Esophagus muscularis mucosa (tissue), 4 donors: Measurements from ENCODE around the gene EIF2B1. TPM values are rescaled to one million over a fixed set of nuclear protein-coding genes. Genes with fewer than 3 reads are reported as not detected.

Experiments used
- DNase-seq: peaks from one replicate; pipeline ENCODE4 v3.0.0-alpha.2; 2017; ENCODE audit errors: extremely low spot score
- H3K27ac ChIP-seq, 4 donors: fragments of 200-600 bp; sonication (generic); replicated peaks in 1 of 4; 1 replicate in 3 of 4; 2 replicates in 1 of 4; pipeline ENCODE4 v1.5.1; 2016 to 2019; ENCODE audit warnings: mild to moderate bottlenecking in 1 of 4
- H3K27me3 ChIP-seq, 4 donors: fragments of 200-600 bp; sonication (generic); one replicate each; pipeline versions ENCODE4 v1.5.1 to v1.6.0; 2016 to 2019
- H3K36me3 ChIP-seq, 4 donors: fragments of 200-600 bp; sonication (generic); one replicate each; pipeline ENCODE4 v1.5.1; 2016 to 2019
- H3K4me1 ChIP-seq, 4 donors: fragments of 200-600 bp; sonication (generic); one replicate each; pipeline ENCODE4 v1.5.1; 2016 to 2019
- H3K4me3 ChIP-seq, 4 donors: fragments of 200-600 bp; sonication (generic); 1 replicate in 2 of 4; 2 replicates in 2 of 4; pipeline ENCODE4 v1.5.1; 2016 to 2019; ENCODE audit warnings: mild to moderate bottlenecking in 4 of 4, moderate library complexity in 1 of 4
- H3K9me3 ChIP-seq, 4 donors: fragments of 200-600 bp; sonication (generic); 1 replicate in 3 of 4; 2 replicates in 1 of 4; pipeline ENCODE4 v1.5.1; 2016 to 2019
- CTCF ChIP-seq, 3 experiments: fragments of 200-600 bp in 2 of 3; fragments of 450-650 bp in 1 of 3; sonication (generic) in 2 of 3; IDR thresholded peaks; one replicate each; pipeline ENCODE4 v1.5.1; 2017 to 2019; ENCODE audit warnings: antibody characterized with exemption in 3 of 3, mild to moderate bottlenecking in 2 of 3, moderate library complexity in 1 of 3
- EP300 ChIP-seq: sonication (generic); formaldehyde crosslinking; IDR thresholded peaks from one replicate; pipeline ENCODE4 v1.6.1; 2017; ENCODE audit warnings: antibody characterized with exemption
- POLR2A ChIP-seq: fragments of 450-650 bp; IDR thresholded peaks from one replicate; pipeline ENCODE4 v1.6.1; 2017; ENCODE audit warnings: antibody characterized with exemption, moderate library complexity, mild to moderate bottlenecking, low read depth
- POLR2AphosphoS5 ChIP-seq, 2 donors: sonication (generic); formaldehyde crosslinking; IDR thresholded peaks; one replicate each; pipeline ENCODE4 v1.6.1; 2017; ENCODE audit warnings: antibody characterized with exemption in 2 of 2
- WGBS: methylation state at CpG from one replicate; pipeline ENCODE4 v1.1.5; 2018; 5-methylcytosine and 5-hydroxymethylcytosine counted together
- intact Hi-C: fragments of 100-400 bp; cut with DNase I; formaldehyde crosslinking; loops from one replicate; pipeline ENCODE4 v1.15.1; 2023
- total RNA-seq, 4 donors: library from RNA; depleted of rRNA; stranded (reverse); fragments of >200 nt; gene quantifications; one replicate each; pipeline versions ENCODE4 v1.1.0 to v1.2.1, GENCODE V29; 2016

EIF2B1 gene
- total RNA-seq, 4 donors from 2014 or later, result 73.7 to 117 (median 94.6) TPM

DNA sequence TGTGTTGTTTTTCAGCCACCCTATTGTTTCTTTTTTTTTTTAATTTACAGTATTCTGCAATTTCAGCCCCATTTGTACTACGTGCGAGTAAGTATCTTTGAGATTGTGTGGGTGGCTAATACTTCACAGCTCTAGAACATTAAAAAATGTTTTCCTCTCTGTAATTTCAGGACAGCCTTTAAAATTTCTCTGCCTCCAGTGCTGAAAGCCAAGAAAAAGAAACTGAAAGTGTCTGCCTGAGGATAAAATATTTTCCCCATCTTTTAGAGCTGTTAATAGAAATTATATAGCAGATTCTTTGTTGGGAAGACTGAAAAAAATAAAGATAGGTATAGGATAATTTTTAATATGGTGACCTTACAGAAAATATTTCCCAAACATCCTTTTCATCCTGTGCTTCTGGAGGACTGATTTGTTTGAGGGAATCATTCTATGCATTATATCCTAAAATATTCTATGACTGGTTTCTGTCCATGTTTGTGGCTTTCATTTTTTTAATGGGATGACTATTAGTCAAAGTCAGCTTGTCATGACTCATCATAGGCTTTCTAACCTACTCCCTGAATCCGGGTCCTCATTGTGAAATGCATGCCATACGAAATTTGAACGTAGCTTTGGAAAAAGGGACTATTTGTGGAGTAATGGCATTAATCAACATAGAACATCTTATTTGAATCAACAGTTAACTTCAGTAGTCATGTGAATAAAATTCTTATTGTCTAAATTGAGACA lies 26.7 kb upstream of the EIF2B1 start:
- Histone ChIP-seq H3K4me3 (no peak overlapping the region), H3K4me1 (no peaks in the 10 kb centered on the region), H3K27ac (no peak overlapping the region), H3K36me3 (peaks cover 22 to 79% (median 51%) of the 10 kb centered on the region in 4 donors), H3K27me3 (no peaks in the 10 kb centered on the region), H3K9me3 (no peaks in the 10 kb centered on the region)
- TF ChIP-seq EP300 (no peak), POLR2AphosphoS5 (IDR thresholded peaks at IDR 0.05) (no peak), CTCF (IDR thresholded peaks at IDR 0.05) (no peak)
- intact Hi-C loops, result no loop called here
- 76% methylated on average over 5 of the region's 5 CpGs for WGBS
- DNase-seq, result no peak

DNA sequence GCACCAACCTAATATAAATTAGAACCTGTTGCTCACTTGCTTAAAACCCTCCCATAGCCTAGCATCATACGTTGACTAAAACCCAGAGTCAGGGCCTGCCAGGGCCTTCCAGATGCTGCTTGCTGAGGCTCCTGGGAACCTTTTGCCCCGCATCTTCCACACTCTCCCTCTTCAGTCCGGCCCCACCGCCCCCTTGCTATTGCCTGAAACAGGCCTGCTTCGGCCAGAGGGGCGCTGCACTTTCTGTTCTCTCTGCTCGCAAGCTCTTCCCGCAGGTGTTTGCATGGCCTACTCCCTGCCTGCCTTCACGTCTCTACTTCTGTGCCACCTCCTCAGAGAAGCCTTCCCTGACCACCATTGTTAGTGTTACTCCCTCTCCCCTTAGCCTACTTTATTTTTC lies 23.7 kb upstream of the EIF2B1 start:
- no peak overlapping the region for H3K27ac ChIP-seq
- peaks cover 26 to 88% (median 61%) of the 10 kb centered on the region in 4 donors for H3K36me3 ChIP-seq
- DNase-seq, result no peak
- TF ChIP-seq POLR2AphosphoS5 (IDR thresholded peaks at IDR 0.05) (no peak), POLR2A (no peak), CTCF (IDR thresholded peaks at IDR 0.05) (no peak), EP300 (no peak)
- intact Hi-C loops, result no loop called here
- H3K4me1 ChIP-seq, result no peaks in the 10 kb centered on the region
- H3K4me3 ChIP-seq, result no peak overlapping the region
- 83% methylated on average over 9 of the region's 9 CpGs for WGBS
- H3K27me3 ChIP-seq, result no peaks in the 10 kb centered on the region
- H3K9me3 ChIP-seq, result no peaks in the 10 kb centered on the region

DNA sequence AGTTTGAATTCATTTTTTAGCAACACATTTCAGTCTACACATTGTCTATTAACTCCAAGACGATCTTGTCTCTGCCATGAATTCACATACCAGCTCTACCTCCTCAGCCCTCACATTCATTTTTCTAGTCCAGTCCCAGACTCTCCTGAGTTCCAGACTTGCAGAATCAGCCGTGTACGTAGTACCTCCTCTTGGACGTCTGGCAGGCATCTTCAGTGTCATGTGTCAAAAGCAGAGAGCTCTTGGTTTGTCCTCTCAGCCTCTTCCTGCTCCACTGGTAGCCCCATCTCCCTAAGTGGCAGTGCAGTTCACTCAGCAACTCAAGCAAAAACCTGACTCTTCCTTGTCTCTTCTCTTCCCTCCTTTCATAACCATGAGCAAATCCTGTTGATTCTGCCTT lies 22.9 kb upstream of the EIF2B1 start:
- TF ChIP-seq POLR2AphosphoS5 (IDR thresholded peaks at IDR 0.05) (no peak), POLR2A (no peak), EP300 (no peak), CTCF (IDR thresholded peaks at IDR 0.05) (no peak)
- intact Hi-C loops, result no loop called here
- Histone ChIP-seq H3K4me1 (no peaks in the 10 kb centered on the region), H3K36me3 (peaks cover 31 to 91% (median 66%) of the 10 kb centered on the region in 4 donors), H3K27ac (no peak overlapping the region), H3K27me3 (no peaks in the 10 kb centered on the region), H3K4me3 (no peak overlapping the region), H3K9me3 (no peaks in the 10 kb centered on the region)
- DNase-seq, result no peak
- WGBS, result 81% methylated on average over 4 of the region's 4 CpGs

DNA sequence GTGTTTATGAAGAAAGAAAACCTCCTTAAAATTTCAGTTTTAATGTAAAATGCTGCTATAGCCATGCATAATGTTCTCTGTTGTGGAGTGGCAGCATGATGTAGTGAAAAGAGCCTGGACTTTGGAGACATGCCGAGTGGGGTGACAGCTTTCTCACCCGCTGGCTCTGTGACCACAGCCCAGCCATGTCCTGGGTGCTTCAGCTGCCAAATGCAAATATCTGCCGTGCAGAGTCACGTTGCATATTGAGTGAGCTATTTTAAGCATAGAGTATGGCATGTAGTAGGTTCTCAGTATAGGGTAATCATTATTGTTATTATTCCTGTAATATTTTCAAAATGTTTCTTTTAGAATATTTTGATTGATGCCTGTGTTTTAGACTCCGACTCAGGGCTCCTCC lies 21.9 kb upstream of the EIF2B1 start:
- DNase-seq, result no peak
- H3K27me3 ChIP-seq, result no peaks in the 10 kb centered on the region
- H3K27ac ChIP-seq, result no peak overlapping the region
- intact Hi-C loops, result no loop called here
- H3K4me3 ChIP-seq, result no peak overlapping the region
- no peaks in the 10 kb centered on the region for H3K9me3 ChIP-seq
- 75% methylated on average over 5 of the region's 5 CpGs for WGBS
- H3K36me3 ChIP-seq, result peaks cover 35 to 92% (median 67%) of the 10 kb centered on the region in 4 donors
- no peaks in the 10 kb centered on the region for H3K4me1 ChIP-seq
- TF ChIP-seq POLR2AphosphoS5 (IDR thresholded peaks at IDR 0.05), result no peak
- TF ChIP-seq EP300, result no peak
- no peak for TF ChIP-seq POLR2A

GRCh38 chr12:123654129-123654701 lies 20.7 kb upstream of the EIF2B1 start:
- Histone ChIP-seq H3K4me1 (no peaks in the 10 kb centered on the region), H3K4me3 (no peak overlapping the region), H3K27ac (no peak overlapping the region), H3K36me3 (peaks cover 32 to 92% (median 68%) of the 10 kb centered on the region in 4 donors), H3K27me3 (no peaks in the 10 kb centered on the region), H3K9me3 (no peaks in the 10 kb centered on the region)
- no peak for TF ChIP-seq EP300
- no peak for DNase-seq
- intact Hi-C loops, result no loop called here
- 93% methylated on average over 4 of the region's 4 CpGs for WGBS

GRCh38 chr12:123648401-123648800 lies 14.9 kb upstream of the EIF2B1 start:
- TF ChIP-seq POLR2A (no peak), EP300 (no peak), POLR2AphosphoS5 (IDR thresholded peaks at IDR 0.05) (no peak), CTCF (IDR thresholded peaks at IDR 0.05) (no peak)
- Histone ChIP-seq H3K27me3 (no peaks in the 10 kb centered on the region), H3K36me3 (peaks cover 41 to 91% (median 78%) of the 10 kb centered on the region in 4 donors), H3K27ac (no peak overlapping the region), H3K4me1 (no peaks in the 10 kb centered on the region), H3K4me3 (no peak overlapping the region), H3K9me3 (no peaks in the 10 kb centered on the region)
- no peak for DNase-seq
- intact Hi-C loops, result no loop called here
- 92% methylated on average over 5 of the region's 5 CpGs for WGBS
